ENCODE results near the gene FRMD4A.

Gene FRMD4A

DNA sequence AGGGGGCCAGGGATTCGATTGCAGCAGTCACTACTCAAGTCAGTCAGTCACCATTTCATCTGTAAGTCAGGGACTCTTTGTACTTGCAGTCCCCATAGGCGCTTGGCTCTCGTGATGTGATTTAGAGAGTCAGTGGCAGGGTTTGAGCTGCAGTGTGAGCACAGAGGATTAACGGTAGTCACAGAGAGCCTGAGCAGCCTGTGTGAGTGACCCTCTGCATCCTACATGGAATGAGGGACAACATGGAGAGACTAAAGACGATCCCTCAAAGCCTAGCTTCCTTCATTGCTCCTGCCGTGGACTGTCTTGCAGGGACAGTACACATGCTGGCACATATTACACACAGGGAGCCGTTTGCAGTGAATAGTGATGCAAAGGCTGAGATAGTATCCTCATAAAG lies 687.7 kb downstream of the FRMD4A start:
- no peak overlapping the region for H3K4me2 ChIP-seq (ENCODE audit: low read length)
- TF ChIP-seq EZH2phosphoT487 (IDR thresholded peaks at IDR 0.05; ENCODE audit: borderline replicate concordance, low read length): no peak
- TF ChIP-seq, protein P1, sequence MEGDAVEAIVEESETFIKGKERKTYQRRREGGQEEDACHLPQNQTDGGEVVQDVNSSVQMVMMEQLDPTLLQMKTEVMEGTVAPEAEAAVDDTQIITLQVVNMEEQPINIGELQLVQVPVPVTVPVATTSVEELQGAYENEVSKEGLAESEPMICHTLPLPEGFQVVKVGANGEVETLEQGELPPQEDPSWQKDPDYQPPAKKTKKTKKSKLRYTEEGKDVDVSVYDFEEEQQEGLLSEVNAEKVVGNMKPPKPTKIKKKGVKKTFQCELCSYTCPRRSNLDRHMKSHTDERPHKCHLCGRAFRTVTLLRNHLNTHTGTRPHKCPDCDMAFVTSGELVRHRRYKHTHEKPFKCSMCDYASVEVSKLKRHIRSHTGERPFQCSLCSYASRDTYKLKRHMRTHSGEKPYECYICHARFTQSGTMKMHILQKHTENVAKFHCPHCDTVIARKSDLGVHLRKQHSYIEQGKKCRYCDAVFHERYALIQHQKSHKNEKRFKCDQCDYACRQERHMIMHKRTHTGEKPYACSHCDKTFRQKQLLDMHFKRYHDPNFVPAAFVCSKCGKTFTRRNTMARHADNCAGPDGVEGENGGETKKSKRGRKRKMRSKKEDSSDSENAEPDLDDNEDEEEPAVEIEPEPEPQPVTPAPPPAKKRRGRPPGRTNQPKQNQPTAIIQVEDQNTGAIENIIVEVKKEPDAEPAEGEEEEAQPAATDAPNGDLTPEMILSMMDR (IDR thresholded peaks at IDR 0.05; ENCODE audit: low read depth, low read length, poor library complexity, severe bottlenecking): no peak
- no peaks in the 10 kb centered on the region for H4K20me1 ChIP-seq (ENCODE audit: control insufficient read depth, insufficient read depth, low read depth, low read length)
- no peaks in the 10 kb centered on the region for H3K9me2 ChIP-seq (replicated peaks; ENCODE audit: control insufficient read depth, low read length)
- no peaks in the 10 kb centered on the region for H3K4me1 ChIP-seq (ENCODE audit: control insufficient read depth, low read length)
- H3K79me2 ChIP-seq (ENCODE audit: control insufficient read depth, low read length): no peaks in the 10 kb centered on the region
- no peaks in the 10 kb centered on the region for H3K36me3 ChIP-seq (ENCODE audit: control insufficient read depth, low read length)
- no peaks in the 10 kb centered on the region for H3F3A ChIP-seq (ENCODE audit: control insufficient read depth, insufficient read depth)
- no peaks in the 10 kb centered on the region for H3K27me3 ChIP-seq (ENCODE audit: control insufficient read depth, low read length)
- no peak overlapping the region for H3K27ac ChIP-seq (ENCODE audit: low read depth, low read length)
- peaks cover 14% of the 10 kb centered on the region; the same call in 1 of the 2 replicates for H3K9me3 ChIP-seq (ENCODE audit: control insufficient read depth, insufficient read depth, low read length)
- no peak overlapping the region for H3K4me3 ChIP-seq (ENCODE audit: low read length)

DNA sequence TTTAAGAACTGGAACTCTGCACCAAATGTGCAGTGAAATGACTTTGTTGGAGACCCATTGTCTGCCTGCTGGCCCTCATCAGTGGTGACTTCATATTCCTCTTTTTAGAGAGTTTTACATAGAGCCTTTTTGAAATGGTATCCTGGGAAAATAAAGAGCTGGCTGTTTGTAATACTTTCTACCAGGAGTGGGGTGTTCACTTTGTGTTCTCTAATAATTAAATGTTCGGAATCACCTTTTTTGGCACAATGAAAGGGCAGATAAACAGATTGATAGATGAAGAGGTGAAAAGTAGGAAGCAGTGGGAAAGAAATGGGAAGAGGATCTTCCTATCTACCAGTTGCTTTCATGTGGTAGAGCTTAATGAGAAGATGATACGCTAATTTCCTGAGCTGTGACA lies 688.4 kb downstream of the FRMD4A start:
- no peaks in the 10 kb centered on the region for H3K27me3 ChIP-seq (ENCODE audit: control insufficient read depth, low read length)
- peaks cover 14% of the 10 kb centered on the region; the same call in 1 of the 2 replicates for H3K9me3 ChIP-seq (ENCODE audit: control insufficient read depth, insufficient read depth, low read length)
- no peaks in the 10 kb centered on the region for H3K79me2 ChIP-seq (ENCODE audit: control insufficient read depth, low read length)
- H3K4me1 ChIP-seq (ENCODE audit: control insufficient read depth, low read length): no peaks in the 10 kb centered on the region
- no peaks in the 10 kb centered on the region for H4K20me1 ChIP-seq (ENCODE audit: control insufficient read depth, insufficient read depth, low read depth, low read length)
- no peaks in the 10 kb centered on the region for H3K36me3 ChIP-seq (ENCODE audit: control insufficient read depth, low read length)
- no peak overlapping the region for H3K4me2 ChIP-seq (ENCODE audit: low read length)
- H3K4me3 ChIP-seq (ENCODE audit: low read length): no peak overlapping the region
- no peaks in the 10 kb centered on the region for H3K9me2 ChIP-seq (replicated peaks; ENCODE audit: control insufficient read depth, low read length)
- no peak for TF ChIP-seq EZH2phosphoT487 (IDR thresholded peaks at IDR 0.05; ENCODE audit: borderline replicate concordance, low read length)
- TF ChIP-seq, protein P1 (IDR thresholded peaks at IDR 0.05; ENCODE audit: low read depth, low read length, poor library complexity, severe bottlenecking): no peak
- no peaks in the 10 kb centered on the region for H3F3A ChIP-seq (ENCODE audit: control insufficient read depth, insufficient read depth)
- H3K27ac ChIP-seq (ENCODE audit: low read depth, low read length): no peak overlapping the region

DNA sequence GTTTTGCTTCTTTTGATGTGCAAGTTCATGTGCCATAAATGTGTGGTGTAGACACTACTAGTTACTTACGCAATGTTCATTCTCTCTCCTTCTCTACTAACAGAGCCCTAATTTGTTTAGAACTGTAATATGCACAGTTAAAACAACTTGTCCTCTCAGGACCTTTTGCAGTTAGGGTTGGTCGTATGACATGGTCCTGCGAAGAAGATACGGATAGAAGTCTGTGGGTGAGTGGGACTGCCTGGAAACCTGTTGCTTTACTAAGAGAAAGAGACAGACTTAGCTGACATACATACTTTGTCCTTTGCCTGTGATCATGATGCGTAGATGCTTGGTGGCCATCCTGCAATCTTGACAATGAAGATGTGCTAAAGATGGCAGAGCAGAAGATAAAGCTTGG lies 692.8 kb downstream of the FRMD4A start:
- TF ChIP-seq, protein P1 (IDR thresholded peaks at IDR 0.05; ENCODE audit: low read depth, low read length, poor library complexity, severe bottlenecking): no peak
- no peak for TF ChIP-seq EZH2phosphoT487 (IDR thresholded peaks at IDR 0.05; ENCODE audit: borderline replicate concordance, low read length)
- Histone ChIP-seq H3K27ac (ENCODE audit: low read depth, low read length) (no peak overlapping the region), H3K4me2 (ENCODE audit: low read length) (no peak overlapping the region), H3K4me3 (ENCODE audit: low read length) (no peak overlapping the region), H3K9me3 (ENCODE audit: control insufficient read depth, insufficient read depth, low read length) (peaks cover 11% of the 10 kb centered on the region; the same call in 1 of the 2 replicates), H3K79me2 (ENCODE audit: control insufficient read depth, low read length) (no peaks in the 10 kb centered on the region), H3F3A (ENCODE audit: control insufficient read depth, insufficient read depth) (no peaks in the 10 kb centered on the region), H3K36me3 (ENCODE audit: control insufficient read depth, low read length) (no peaks in the 10 kb centered on the region), H3K4me1 (ENCODE audit: control insufficient read depth, low read length) (no peaks in the 10 kb centered on the region), H3K27me3 (ENCODE audit: control insufficient read depth, low read length) (no peaks in the 10 kb centered on the region), H3K9me2 (replicated peaks; ENCODE audit: control insufficient read depth, low read length) (no peaks in the 10 kb centered on the region), H4K20me1 (ENCODE audit: control insufficient read depth, insufficient read depth, low read depth, low read length) (no peaks in the 10 kb centered on the region)
